Panc1 (cell line): ENCODE measurements around the gene POLR3F.

Experiments used
- CTCF ChIP-seq: fragments of 450-650 bp; IDR thresholded peaks from 2 replicates; pipeline ENCODE4 v1.5.1; 2017; ENCODE audit warnings: mild to moderate bottlenecking
- POLR2AphosphoS5 ChIP-seq: IDR thresholded peaks from 2 replicates; pipeline ENCODE4 v1.6.1; 2012; ENCODE audit warnings: mild to moderate bottlenecking, low read depth, low read length, moderate library complexity
- SIN3A ChIP-seq: IDR thresholded peaks from 2 replicates; pipeline ENCODE4 v1.6.1; 2012; ENCODE audit warnings: low read depth, mild to moderate bottlenecking, low read length, moderate library complexity, borderline replicate concordance; ENCODE audit not compliant: insufficient read depth
- TF ChIP-seq, protein P1 (sequence below), 2 experiments: IDR thresholded peaks; 2 replicates each; pipeline ENCODE4 v1.6.1; 2011 to 2012; ENCODE audit warnings: low read depth in 2 of 2, control low read depth in 1 of 2, low read length in 1 of 2, mild to moderate bottlenecking in 1 of 2, moderate library complexity in 1 of 2; ENCODE audit not compliant: insufficient read depth in 1 of 2

DNA sequence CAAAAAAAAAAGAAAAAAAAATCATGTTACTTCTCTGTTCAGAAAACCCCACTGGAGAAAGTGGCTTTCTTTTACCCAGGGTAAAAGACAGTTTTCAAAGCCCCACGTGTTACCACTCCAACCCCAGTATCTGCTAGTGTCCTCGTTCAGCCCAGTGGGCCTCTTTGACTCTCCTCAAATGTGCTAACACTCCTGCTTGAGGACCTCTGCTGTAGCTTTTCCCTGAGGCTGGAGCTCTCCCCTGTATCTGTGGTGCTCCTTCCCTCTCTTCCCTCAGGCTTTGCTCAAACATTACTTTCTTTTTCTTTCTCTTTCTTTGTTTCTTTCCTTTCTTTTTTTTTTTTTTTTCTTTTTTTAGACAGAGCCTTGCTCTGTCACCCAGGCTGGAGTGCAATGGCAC lies 55.9 kb downstream of the POLR3F start:
- no peak for TF ChIP-seq CTCF
- no peak for TF ChIP-seq POLR2AphosphoS5
- no peak for TF ChIP-seq SIN3A
- TF ChIP-seq, protein P1, sequence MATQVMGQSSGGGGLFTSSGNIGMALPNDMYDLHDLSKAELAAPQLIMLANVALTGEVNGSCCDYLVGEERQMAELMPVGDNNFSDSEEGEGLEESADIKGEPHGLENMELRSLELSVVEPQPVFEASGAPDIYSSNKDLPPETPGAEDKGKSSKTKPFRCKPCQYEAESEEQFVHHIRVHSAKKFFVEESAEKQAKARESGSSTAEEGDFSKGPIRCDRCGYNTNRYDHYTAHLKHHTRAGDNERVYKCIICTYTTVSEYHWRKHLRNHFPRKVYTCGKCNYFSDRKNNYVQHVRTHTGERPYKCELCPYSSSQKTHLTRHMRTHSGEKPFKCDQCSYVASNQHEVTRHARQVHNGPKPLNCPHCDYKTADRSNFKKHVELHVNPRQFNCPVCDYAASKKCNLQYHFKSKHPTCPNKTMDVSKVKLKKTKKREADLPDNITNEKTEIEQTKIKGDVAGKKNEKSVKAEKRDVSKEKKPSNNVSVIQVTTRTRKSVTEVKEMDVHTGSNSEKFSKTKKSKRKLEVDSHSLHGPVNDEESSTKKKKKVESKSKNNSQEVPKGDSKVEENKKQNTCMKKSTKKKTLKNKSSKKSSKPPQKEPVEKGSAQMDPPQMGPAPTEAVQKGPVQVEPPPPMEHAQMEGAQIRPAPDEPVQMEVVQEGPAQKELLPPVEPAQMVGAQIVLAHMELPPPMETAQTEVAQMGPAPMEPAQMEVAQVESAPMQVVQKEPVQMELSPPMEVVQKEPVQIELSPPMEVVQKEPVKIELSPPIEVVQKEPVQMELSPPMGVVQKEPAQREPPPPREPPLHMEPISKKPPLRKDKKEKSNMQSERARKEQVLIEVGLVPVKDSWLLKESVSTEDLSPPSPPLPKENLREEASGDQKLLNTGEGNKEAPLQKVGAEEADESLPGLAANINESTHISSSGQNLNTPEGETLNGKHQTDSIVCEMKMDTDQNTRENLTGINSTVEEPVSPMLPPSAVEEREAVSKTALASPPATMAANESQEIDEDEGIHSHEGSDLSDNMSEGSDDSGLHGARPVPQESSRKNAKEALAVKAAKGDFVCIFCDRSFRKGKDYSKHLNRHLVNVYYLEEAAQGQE (IDR thresholded peaks at IDR 0.05; ENCODE audit: insufficient read depth in 1 of 2, low read depth in 2 of 2, low read length in 1 of 2) = no peak
